GM12878 (cell line): ENCODE data around the gene MTHFD1L. TPM values are rescaled to one million over a fixed set of nuclear protein-coding genes. Genes with fewer than 3 reads are reported as not detected.

Experiments used
- ATAC-seq: fragments of 200-7000 bp; cut with Tn5 transposase; 3 replicates; pipeline ENCODE4 v1.9.1; 2020; ENCODE audit warnings: mild to moderate bottlenecking, moderate library complexity
- BruUV-seq: library from RNA; stranded (reverse); fragments of 400-500 nt; replicated peaks from 2 replicates; lab custom pipeline; 2021; lab: Mats Ljungman, UMichigan
- CTCF ChIA-PET: fragments of 300-600 bp; sonication (Branson Sonifier 250); formaldehyde crosslinking; extraction: SDS; loops from one replicate; lab custom pipeline; 2021; ENCODE audit warnings: inconsistent platforms; lab: Yijun Ruan, JAX
- POLR2A ChIA-PET: fragments of 350-600 bp; formaldehyde crosslinking; extraction: SDS; loops from one replicate; lab custom pipeline; 2021; ENCODE audit warnings: inconsistent platforms; lab: Charles Lee
- RAD21 ChIA-PET: fragments of 300-600 bp; sonication (Branson Sonifier 250); formaldehyde crosslinking; loops from one replicate; lab custom pipeline; 2023; ENCODE audit warnings: antibody characterized with exemption; ENCODE audit not compliant: unreplicated experiment; lab: Charles Lee
- SMC1A ChIA-PET: fragments of 300-600 bp; sonication (Branson Sonifier 250); formaldehyde crosslinking; loops from one replicate; lab custom pipeline; 2023; ENCODE audit not compliant: unreplicated experiment, uncharacterized antibody; lab: Charles Lee
- DNase-seq: peaks from one replicate; pipeline ENCODE4 v3.0.0-alpha.2; 2011; ENCODE audit warnings: low read depth, low spot score
- FAIRE-seq: peaks from 3 replicates; lab custom pipeline; 2011; peaks lifted over from hg19 to GRCh38; lab: Jason Lieb, UNC
- H2AFZ ChIP-seq: 2 replicates; pipeline ENCODE4 v1.6.0; 2011; ENCODE audit warnings: low read depth, low read length, control low read depth; ENCODE audit not compliant: control insufficient read depth
- H3K27ac ChIP-seq: 2 replicates; pipeline ENCODE4 v1.5.1; 2011; ENCODE audit warnings: control low read depth; ENCODE audit not compliant: control insufficient read depth, insufficient read depth
- H3K27me3 ChIP-seq, 2 experiments: replicated peaks in 1 of 2; 2 replicates each; pipeline versions ENCODE4 v1.6.0 to v1.6.1; 2011; ENCODE audit warnings: low read length in 1 of 2; ENCODE audit not compliant: control insufficient read depth in 2 of 2, insufficient read depth in 2 of 2
- H3K36me3 ChIP-seq, 2 experiments: 2 replicates each; pipeline ENCODE4 v1.5.1; 2011; ENCODE audit warnings: low read length in 1 of 2; ENCODE audit not compliant: control insufficient read depth in 2 of 2, insufficient read depth in 2 of 2
- H3K4me1 ChIP-seq: 2 replicates; pipeline ENCODE4 v1.6.1; 2011; ENCODE audit warnings: mild to moderate bottlenecking, low read length, moderate library complexity, mixed read lengths; ENCODE audit not compliant: control insufficient read depth, insufficient read depth
- H3K4me2 ChIP-seq: 2 replicates; pipeline ENCODE4 v1.6.0; 2011; ENCODE audit warnings: control low read depth; ENCODE audit not compliant: control insufficient read depth, insufficient read depth
- H3K4me3 ChIP-seq: fragments of 200-600 bp; sonication (generic); 2 replicates; pipeline ENCODE4 v1.5.1; 2016
- H3K79me2 ChIP-seq: 2 replicates; pipeline ENCODE4 v1.6.0; 2011; ENCODE audit warnings: low read length; ENCODE audit not compliant: control insufficient read depth, insufficient read depth
- H3K9ac ChIP-seq: 2 replicates; pipeline ENCODE4 v1.8.0; 2011; ENCODE audit warnings: low read length, control low read depth, mixed read lengths; ENCODE audit not compliant: control insufficient read depth, insufficient read depth
- H3K9me3 ChIP-seq: replicated peaks from 3 replicates; pipeline ENCODE4 v1.5.1; 2011; ENCODE audit warnings: mild to moderate bottlenecking, low read length; ENCODE audit not compliant: control insufficient read depth, insufficient read depth
- H4K20me1 ChIP-seq: 2 replicates; pipeline ENCODE4 v1.6.0; 2011; ENCODE audit not compliant: control insufficient read depth, insufficient read depth
- CEBPZ ChIP-seq: fragments of 150-350 bp; IDR thresholded peaks from 2 replicates; pipeline ENCODE4 v1.6.1; 2016; ENCODE audit warnings: low read depth, low read length
- FOS ChIP-seq: IDR thresholded peaks from 3 replicates; pipeline ENCODE4 v1.6.1; 2011; ENCODE audit warnings: borderline replicate concordance; ENCODE audit not compliant: insufficient read length; ENCODE audit errors: extremely low read depth
- IRF4 ChIP-seq: IDR thresholded peaks from 2 replicates; pipeline ENCODE4 v1.6.1; 2011; ENCODE audit warnings: low read depth, low read length
- RELA ChIP-seq: fragments of 450-650 bp; IDR thresholded peaks from 2 replicates; pipeline ENCODE4 v1.8.0; 2014; ENCODE audit warnings: borderline replicate concordance; ENCODE audit not compliant: partially characterized antibody
- WGBS: methylation state at CpG from one replicate; pipeline ENCODE4 v1.1.6; 2016; ENCODE audit warnings: low lambda C conversion rate; ENCODE audit not compliant: insufficient replicate concordance, insufficient coverage; ENCODE audit errors: missing lambda C conversion rate; 5-methylcytosine and 5-hydroxymethylcytosine counted together
- in situ Hi-C: fragments of 300-500 bp; cut with MboI; formaldehyde crosslinking; loops from 9 replicates; pipeline ENCODE4 v1.14.3; 2018; ENCODE audit warnings: mixed read lengths
- intact Hi-C: fragments of 100-400 bp; cut with micrococcal nuclease; formaldehyde crosslinking; loops from one replicate; pipeline ENCODE4 v1.14.2; 2022; ENCODE audit not compliant: unreplicated experiment
- polyA plus RNA-seq, 11 experiments: library from polyadenylated mRNA; depleted of rRNA in 4 of 11; unstranded in 6 of 11; stranded (reverse) in 5 of 11; fragments of >200 nt; fragmentation: Nextera tagmentation in 4 of 11; fragmentation: Illumina TruSeq in 1 of 11; extraction: Ambion mirVana in 4 of 11; extraction: Trizol in 1 of 11; gene quantifications; 1 replicate in 1 of 11; 2 replicates in 10 of 11; pipeline versions ENCODE4 v1.2.1 to v1.2.3, GENCODE V29; 2011 to 2016; ENCODE audit warnings: inconsistent platforms in 2 of 11, missing spikeins in 2 of 11, low read depth in 1 of 11
- total RNA-seq, 4 experiments: library from RNA; depleted of rRNA in 3 of 4; stranded (reverse); fragments of >200 nt in 3 of 4; fragmentation: Illumina TruSeq in 1 of 4; extraction: Trizol in 1 of 4; gene quantifications; 2 replicates each; pipeline versions ENCODE4 v1.2.1 to v1.2.3, GENCODE V29; 2013 to 2021

Gene MTHFD1L
- total and polyA plus RNA-seq, 10 of the 15 experiments (the other 5 are each of a cell fraction or from before 2014, with no cell fraction given) = 11.7 to 75.5 (median 28.8) TPM

GRCh38 chr6:150874179-150874578, 8.7 kb downstream of the MTHFD1L start:
- Histone ChIP-seq H3K27ac (no peak overlapping the region), H2AFZ (no peak overlapping the region), H3K79me2 (peaks cover 25% of the 10 kb centered on the region), H3K36me3 (peaks cover 0 to 4% of the 10 kb centered on the region in 2 experiments; a peak in 2 of 4 replicates), H3K4me2 (no peak overlapping the region), H3K27me3 (no peaks in the 10 kb centered on the region)
- in situ Hi-C loops = no loop called here
- no peak for FAIRE-seq
- DNase-seq = no peak
- TF ChIP-seq RELA = no peak
- no peak for TF ChIP-seq CEBPZ
- TF ChIP-seq FOS = no peak
- TF ChIP-seq IRF4 = no peak
- TF ChIP-seq, all 136 proteins: peak for 0
- no peaks in the 10 kb centered on the region for H4K20me1 ChIP-seq
- 99% methylated on average over 6 of the region's 6 CpGs for WGBS
- H3K4me1 ChIP-seq = no peaks in the 10 kb centered on the region
- intact Hi-C loops = no loop called here
- SMC1A ChIA-PET = no interaction called here
- H3K9me3 ChIP-seq = no peaks in the 10 kb centered on the region
- no peak overlapping the region for H3K4me3 ChIP-seq
- ATAC-seq = no peak
- no TSS peak for BruUV-seq
- H3K9ac ChIP-seq = no peak overlapping the region
- CTCF ChIA-PET = interaction anchor here (0.7 to 1.9 kb wide), 7 partner anchors 16 to 450 kb away, joined by 3 to 6 read pairs (median 3); no protein-coding TSS in a partner anchor
- POLR2A ChIA-PET = interaction anchor here (0.7 kb wide), 1 partner anchor 11 kb away, joined by 3 read pairs; no protein-coding TSS in a partner anchor
- RAD21 ChIA-PET = interaction anchor here (0.7 kb wide), 1 partner anchor 394 kb away, joined by 3 read pairs; no protein-coding TSS in a partner anchor
